GM12892 (cell line): ENCODE measurements around the gene CAB39L.

Experiments used
- POLR2A ChIP-seq: IDR thresholded peaks from 2 replicates; pipeline ENCODE4 v1.6.1; 2011; ENCODE audit warnings: low read depth, low read length, control low read depth
- POLR2AphosphoS5 ChIP-seq: IDR thresholded peaks from 2 replicates; pipeline ENCODE4 v1.6.1; 2011; ENCODE audit warnings: low read depth, low read length, control low read depth
- TAF1 ChIP-seq: IDR thresholded peaks from 2 replicates; pipeline ENCODE4 v1.6.1; 2011; ENCODE audit warnings: low read depth, mild to moderate bottlenecking, control low read depth, low read length, borderline replicate concordance

DNA sequence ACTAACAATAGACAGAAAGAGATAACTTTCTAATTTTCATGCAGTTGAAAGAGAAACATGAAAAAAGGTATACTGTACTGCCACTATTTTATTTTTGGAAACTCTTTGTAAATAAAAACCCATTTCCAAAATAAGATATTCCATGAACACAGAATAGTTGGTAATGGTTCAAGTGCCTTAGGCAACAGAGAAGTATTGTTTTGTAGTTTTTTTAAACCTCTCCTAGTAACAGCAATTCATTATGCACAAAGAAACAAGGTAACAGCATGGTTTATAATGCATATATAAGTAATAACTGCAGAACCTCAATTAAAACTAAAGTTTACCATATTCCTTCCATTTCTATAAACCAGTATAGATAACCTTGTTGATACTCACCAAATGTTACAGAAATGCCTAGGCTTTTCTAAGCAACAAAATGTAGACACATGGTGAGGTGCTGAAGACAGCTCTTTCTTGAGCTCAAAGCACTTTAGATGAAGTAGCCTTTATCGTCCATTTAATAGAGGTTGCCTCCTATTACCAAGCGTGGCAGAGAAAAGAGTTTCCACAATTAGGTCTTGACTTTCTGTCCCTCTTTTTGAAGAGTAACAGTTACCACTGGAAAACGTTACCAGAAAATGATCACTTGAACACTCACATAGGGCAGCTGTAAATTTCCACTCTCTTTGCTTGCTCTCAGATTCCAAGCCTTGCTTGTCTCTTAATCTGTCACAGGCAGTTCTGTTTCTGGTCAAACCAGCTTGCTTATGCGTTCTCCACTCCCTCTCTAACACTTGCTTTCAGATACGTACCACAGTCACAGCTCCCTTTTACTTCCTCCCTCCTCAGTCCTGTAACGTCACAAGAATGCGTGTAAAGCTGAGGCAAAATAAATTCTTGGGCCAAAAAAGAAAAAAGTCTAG, 42.9 kb downstream of the CAB39L start:
- TF ChIP-seq POLR2A = no peak
- no peak for TF ChIP-seq POLR2AphosphoS5
- no peak for TF ChIP-seq TAF1
